Measurements from ENCODE around the gene SMARCAL1.
"Not testable (repeated sequence)": the region's sequence is repeated elsewhere in the genome, so short reads cannot be mapped to it uniquely, and the experiment has no call there.

Gene SMARCAL1

DNA sequence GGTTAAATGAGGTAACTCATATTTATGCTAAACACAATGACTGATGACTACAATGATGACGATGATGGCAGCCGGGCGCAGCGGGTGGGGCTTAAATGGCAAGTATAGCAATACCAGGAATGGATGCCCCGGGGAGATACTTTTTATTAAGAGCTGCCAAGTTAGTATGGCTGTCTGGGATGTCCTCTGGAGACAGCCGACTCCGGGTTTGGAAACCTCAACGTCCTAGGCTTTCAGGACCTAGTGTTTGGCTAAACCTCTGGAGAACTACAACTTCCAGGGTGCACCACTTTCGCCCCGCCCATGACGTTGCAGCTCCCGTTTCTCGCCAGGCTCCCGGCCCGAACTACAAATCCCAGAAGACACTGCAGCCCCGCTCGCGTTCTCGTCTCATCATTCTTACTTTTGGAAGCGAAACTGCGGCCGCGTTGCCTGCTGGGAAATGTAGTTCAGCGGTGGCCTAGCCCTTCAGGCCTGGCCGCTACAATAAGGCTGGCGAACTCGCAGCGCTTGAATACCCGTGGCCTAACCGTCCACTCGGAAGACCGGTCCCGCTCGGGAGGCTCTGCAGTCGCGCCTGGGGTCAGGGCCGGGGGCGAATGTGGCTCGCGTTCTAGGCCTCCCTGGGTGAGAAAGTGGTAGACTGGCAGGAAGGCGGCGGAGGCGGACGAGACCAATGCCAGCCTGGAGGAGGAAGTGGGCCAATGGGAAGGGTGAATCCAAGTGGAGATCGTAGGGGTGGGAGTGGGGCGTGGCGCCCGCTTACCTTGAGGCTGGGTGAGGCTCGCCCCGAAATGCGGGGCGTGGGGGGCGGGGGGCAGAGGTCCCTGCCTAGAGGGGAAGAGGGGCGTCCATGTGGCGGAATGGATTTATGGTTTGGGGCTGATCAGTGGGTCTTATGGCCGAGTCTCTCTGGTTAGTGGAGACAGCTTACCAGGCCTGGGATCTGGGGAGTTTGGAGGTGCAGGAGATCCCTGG, at the start of gene SMARCAL1:
SMARCAL1 (plus strand) TSS at position 463 of the 978 bp plus-strand sequence. CDS start 2,221 bp downstream, outside the sequence.
- Histone ChIP-seq H3K27ac (peak within 1 kb of the TSS; percentile 83 to 99 (median 96)), H3K4me3 (peak within 1 kb of the TSS; percentile 61 to 96 (median 65))

GRCh38 chr2:216362730-216363129, 49.6 kb upstream of the SMARCAL1 start:
- H3K4me3 ChIP-seq: no peak overlapping the region
- no peak overlapping the region for H3K27ac ChIP-seq

DNA sequence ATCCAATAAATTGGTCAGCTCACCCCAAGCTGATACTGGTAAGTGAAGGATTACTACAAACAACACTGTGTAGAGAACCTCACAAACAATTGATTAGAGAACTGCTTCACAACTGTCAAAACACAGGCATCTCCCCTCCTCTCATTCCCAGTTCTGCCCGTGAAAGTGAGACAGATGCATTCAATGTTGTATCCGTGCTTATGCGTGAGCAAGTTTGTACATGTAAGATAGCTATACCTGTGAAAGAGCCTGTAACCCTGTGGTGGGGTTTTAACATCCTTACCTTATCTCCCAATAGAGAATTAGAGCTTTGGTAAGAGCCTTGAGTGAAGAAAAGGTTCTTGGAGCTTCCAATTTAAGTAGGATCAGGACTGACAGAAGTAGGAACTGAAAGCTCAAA, 49.1 kb upstream of the SMARCAL1 start:
- no peak overlapping the region for H3K27ac ChIP-seq
- H3K4me3 ChIP-seq: no peak overlapping the region

GRCh38 chr2:216365518-216365917, 46.8 kb upstream of the SMARCAL1 start:
- Histone ChIP-seq H3K4me3 (no peak overlapping the region), H3K27ac (no peak overlapping the region)

GRCh38 chr2:216366777-216367471, 45.4 kb upstream of the SMARCAL1 start:
- Histone ChIP-seq H3K4me3 (no peak overlapping the region), H3K27ac (no peak overlapping the region)

- Histone ChIP-seq H3K27ac (no peak overlapping the region), H3K4me3 (no peak overlapping the region)
Observed at GRCh38 chr2:216369821-216370220, 42.5 kb upstream of the SMARCAL1 start.

GRCh38 chr2:216370961-216371712, 41.1 kb upstream of the SMARCAL1 start:
- no peak overlapping the region for H3K4me3 ChIP-seq
- H3K27ac ChIP-seq: no peak overlapping the region

GRCh38 chr2:216371721-216372702, 40.3 kb upstream of the SMARCAL1 start, which contains the start of gene MARCHF4:
MARCHF4 (minus strand) TSS chr2:216372483; CDS start chr2:216370260, 2,223 bp downstream.
- Histone ChIP-seq H3K27ac (no peak within 1 kb of the TSS), H3K4me3 (peak within 1 kb of the TSS in 1 of 7 experiments; percentile 2)

GRCh38 chr2:216372761-216373291, 39.5 kb upstream of the SMARCAL1 start:
- Histone ChIP-seq H3K4me3 (no peak overlapping the region), H3K27ac (no peak overlapping the region)

GRCh38 chr2:216373896-216374295, 38.4 kb upstream of the SMARCAL1 start:
- no peak overlapping the region for H3K4me3 ChIP-seq
- no peak overlapping the region for H3K27ac ChIP-seq

DNA sequence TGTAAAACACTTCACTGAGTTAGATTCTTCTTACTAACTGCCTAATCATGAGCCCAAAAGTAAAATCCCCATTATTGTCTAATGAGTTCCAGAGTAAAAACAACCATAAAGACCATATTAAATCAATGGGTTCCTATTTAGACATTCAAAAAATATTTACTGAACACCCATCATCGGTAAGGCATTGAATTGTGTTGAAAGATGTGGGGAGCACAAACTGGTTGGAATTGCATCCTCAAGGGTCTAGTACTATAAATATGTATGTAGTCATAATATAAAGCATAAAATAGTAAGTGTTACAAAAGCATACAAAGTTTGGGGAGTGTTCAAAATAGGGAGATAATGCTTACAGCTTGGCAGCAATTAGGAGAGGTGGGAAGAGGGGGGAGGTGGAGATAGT, 37.0 kb upstream of the SMARCAL1 start:
- H3K4me3 ChIP-seq: no peak overlapping the region
- H3K27ac ChIP-seq: no peak overlapping the region

DNA sequence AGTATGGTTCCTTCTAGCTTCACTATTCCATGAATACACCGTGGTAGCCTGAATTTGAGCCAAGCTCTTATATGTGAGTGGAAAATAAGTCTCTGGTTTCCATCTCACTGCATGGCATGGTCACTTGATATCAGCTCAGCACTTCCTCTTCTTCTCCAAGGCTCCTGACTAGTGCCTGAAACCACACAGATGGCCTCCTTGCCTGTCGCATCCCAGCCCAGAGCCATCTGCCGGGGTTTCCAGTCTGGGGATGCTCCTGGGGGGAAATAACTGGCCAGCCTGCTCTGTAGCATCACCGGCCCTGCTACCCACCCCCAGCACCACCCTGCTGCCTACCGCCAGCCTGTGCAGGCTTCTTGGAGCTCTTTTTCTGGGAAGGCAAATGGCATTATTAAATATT, 32.3 kb upstream of the SMARCAL1 start:
- Histone ChIP-seq H3K4me3 (no peak overlapping the region), H3K27ac (no peak overlapping the region)

DNA sequence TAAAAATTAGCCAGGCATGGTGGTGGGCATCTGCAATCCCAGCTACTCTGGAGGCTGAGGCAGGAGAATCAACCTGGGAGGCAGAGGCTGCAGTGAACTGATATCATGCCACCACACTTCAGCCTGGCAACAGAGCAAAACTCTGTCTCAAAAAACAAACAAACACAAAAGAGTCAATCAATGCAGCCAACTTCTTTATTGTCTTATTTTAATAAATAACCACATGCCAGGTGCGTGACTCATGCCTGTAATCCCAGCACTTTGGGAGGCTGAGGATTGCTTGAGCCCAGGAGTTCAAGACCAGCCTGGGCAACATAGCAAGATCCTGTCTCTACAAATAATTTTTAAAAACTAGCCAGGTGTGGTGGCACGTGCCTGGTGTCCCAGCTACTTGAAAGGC, 27.9 kb upstream of the SMARCAL1 start:
- not testable (repeated sequence) for H3K4me3 ChIP-seq, H3K27ac ChIP-seq

GRCh38 chr2:216385478-216385877, 26.8 kb upstream of the SMARCAL1 start:
- no peak overlapping the region for H3K4me3 ChIP-seq
- no peak overlapping the region for H3K27ac ChIP-seq

DNA sequence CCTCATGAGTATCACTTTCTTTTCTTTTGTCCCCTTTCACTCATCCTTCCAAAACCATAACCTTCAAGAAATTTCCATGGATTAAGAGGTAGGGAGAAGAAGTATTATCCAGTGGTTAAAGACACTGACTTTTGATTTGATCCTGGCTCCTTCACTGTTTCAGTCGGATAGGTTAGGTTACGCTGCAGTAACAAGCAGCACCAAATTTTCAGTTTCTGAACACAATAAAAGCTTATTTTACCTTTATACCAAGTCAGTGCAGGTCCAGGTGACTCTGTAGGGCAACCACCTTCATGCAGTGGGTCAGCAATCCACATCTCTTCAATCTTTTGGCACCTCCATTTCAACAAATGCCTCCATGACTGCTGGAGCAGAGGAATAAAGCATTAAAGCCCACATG, 25.0 kb upstream of the SMARCAL1 start:
- H3K4me3 ChIP-seq: no peak overlapping the region
- no peak overlapping the region for H3K27ac ChIP-seq

GRCh38 chr2:216388046-216388884, 24.0 kb upstream of the SMARCAL1 start:
- Histone ChIP-seq H3K27ac (no peak overlapping the region), H3K4me3 (no peak overlapping the region)

GRCh38 chr2:216389570-216389969, 22.7 kb upstream of the SMARCAL1 start:
- no peak overlapping the region for H3K4me3 ChIP-seq
- no peak overlapping the region for H3K27ac ChIP-seq

DNA sequence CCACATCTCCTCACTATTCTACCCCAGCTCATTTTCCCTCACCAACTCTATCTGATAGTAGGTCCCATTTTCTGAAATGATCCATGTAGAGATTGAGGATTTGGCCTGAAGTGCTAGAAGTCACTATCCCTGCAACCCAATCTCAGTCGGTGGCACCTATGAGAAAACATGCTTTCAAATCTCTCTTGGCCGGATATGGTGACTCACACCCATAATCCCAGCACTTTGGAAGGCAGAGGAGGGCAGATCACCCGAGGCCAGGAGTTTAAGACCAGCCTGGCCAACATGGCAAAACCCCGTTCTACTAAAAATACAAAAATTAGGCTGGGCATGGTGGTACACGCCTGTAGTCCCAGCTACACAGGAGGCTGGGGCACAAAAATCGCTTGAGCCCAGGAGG, 20.9 kb upstream of the SMARCAL1 start:
- no peak overlapping the region for H3K4me3 ChIP-seq
- no peak overlapping the region for H3K27ac ChIP-seq
